H1 (cell line): Measurements from ENCODE around the gene PPM1M. TPM values are rescaled to one million over a fixed set of nuclear protein-coding genes. Genes with fewer than 3 reads are reported as not detected.

Experiments
- HDAC6 ChIP-seq: IDR thresholded peaks from one replicate; pipeline ENCODE4 v1.7.1; 2012; ENCODE audit warnings: low read depth, mild to moderate bottlenecking, inconsistent platforms, low read length, moderate library complexity
- PHF8 ChIP-seq: fragments of 200-600 bp; sonication (generic); conservative IDR thresholded peaks from 2 replicates; pipeline ENCODE4 v1.7.1; 2012; ENCODE audit warnings: low read depth, mild to moderate bottlenecking, inconsistent platforms, low read length, moderate library complexity
- POLR2AphosphoS5 ChIP-seq: IDR thresholded peaks from 2 replicates; pipeline ENCODE4 v1.6.1; 2011; ENCODE audit warnings: low read depth, low read length
- TAF1 ChIP-seq: IDR thresholded peaks from 2 replicates; pipeline ENCODE4 v1.6.1; 2011; ENCODE audit warnings: mild to moderate bottlenecking, low read depth, low read length
- TBP ChIP-seq: IDR thresholded peaks from 2 replicates; pipeline ENCODE4 v1.6.1; 2011; ENCODE audit warnings: low read depth, low read length, improper control_type of control experiment
- TEAD4 ChIP-seq: IDR thresholded peaks from 2 replicates; pipeline ENCODE4 v1.6.1; 2012; ENCODE audit warnings: low read depth, low read length, inconsistent platforms, mixed read lengths
- polyA plus RNA-seq, 7 experiments: library from polyadenylated mRNA; depleted of rRNA in 3 of 7; stranded (reverse) in 5 of 7; unstranded in 2 of 7; fragments of >200 nt in 5 of 7; fragments of 200-250 nt in 2 of 7; gene quantifications; 1 replicate in 5 of 7; 2 replicates in 1 of 7; 4 replicates in 1 of 7; pipeline versions ENCODE4 v1.2.1 to v1.2.3, GENCODE V29; 2011 to 2013; ENCODE audit warnings: missing spikeins in 2 of 7, mixed read lengths in 2 of 7
- total RNA-seq: library from RNA; stranded (reverse); fragmentation: NEBNext Ultra II Directional; extraction: Animal tissue kit (Norgen Biotek cat#: 25700); gene quantifications from 2 replicates; pipeline ENCODE4 v1.2.1, GENCODE V29; 2021
- TF ChIP-seq, protein P1 (sequence below): IDR thresholded peaks from 2 replicates; pipeline ENCODE4 v1.6.1; 2011; ENCODE audit warnings: low read length, improper control_type of control experiment

Gene PPM1M
- total and polyA plus RNA-seq, 2 of the 8 experiments (the other 6 are each of a cell fraction or from before 2014, with no cell fraction given) = 5.2 to 6.3 TPM

DNA sequence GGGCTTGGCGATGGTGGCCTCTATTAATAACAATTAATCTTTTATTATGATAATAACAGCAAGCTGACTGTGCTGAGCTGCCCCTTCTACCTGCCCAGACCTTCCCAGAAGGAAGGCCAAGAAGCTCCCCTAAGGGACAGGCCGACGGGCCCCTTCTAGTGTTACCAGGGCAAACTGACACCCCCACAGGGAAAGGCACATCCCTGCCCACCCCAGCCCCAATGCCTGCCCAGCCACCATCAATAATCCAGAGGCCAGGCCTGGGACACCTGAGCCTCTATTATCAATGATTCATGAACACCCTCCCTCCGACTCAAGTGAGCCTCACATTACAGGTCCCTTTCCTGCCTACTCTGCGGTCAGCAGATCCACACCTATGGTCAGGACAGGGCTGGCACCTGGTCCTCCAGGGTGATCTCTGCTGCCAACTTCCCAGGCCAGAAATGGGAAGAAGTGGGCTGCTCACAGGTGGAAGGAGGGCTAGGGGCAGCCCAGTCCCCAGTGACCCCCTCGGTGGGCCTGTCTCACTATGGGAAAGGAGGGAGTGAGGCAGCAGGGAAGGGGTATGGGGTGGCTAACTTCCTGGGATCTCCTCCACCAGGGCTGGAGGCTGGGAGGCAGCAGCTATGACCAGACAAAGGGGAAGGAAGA is 8.4 kb upstream of the PPM1M start (continued):
- TF ChIP-seq TBP (no peak), PHF8 (no peak), TEAD4 (no peak), TAF1 (no peak), HDAC6 (no peak), POLR2AphosphoS5 (no peak)
- TF ChIP-seq, protein P1, sequence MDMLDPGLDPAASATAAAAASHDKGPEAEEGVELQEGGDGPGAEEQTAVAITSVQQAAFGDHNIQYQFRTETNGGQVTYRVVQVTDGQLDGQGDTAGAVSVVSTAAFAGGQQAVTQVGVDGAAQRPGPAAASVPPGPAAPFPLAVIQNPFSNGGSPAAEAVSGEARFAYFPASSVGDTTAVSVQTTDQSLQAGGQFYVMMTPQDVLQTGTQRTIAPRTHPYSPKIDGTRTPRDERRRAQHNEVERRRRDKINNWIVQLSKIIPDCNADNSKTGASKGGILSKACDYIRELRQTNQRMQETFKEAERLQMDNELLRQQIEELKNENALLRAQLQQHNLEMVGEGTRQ = no peak
